HCT116 (cell line): Measurements from ENCODE around the gene CFAP99. TPM values are rescaled to one million over a fixed set of nuclear protein-coding genes. Genes with fewer than 3 reads are reported as not detected.
A peak's percentile ranks its signal among the peaks of the same experiment; 100 is the strongest.

ENCODE experiments used
- ATAC-seq: fragments of 200-7000 bp; cut with Tn5 transposase; 2 replicates; pipeline ENCODE4 v1.9.1; 2020; ENCODE audit warnings: mild to moderate bottlenecking, moderate library complexity
- BruUV-seq: library from RNA; stranded (reverse); fragments of 400-500 nt; replicated peaks from 2 replicates; lab custom pipeline; 2021; lab: Mats Ljungman, UMichigan
- CTCF ChIA-PET: fragments of 300-600 bp; sonication (Branson Sonifier 250); formaldehyde crosslinking; loops from one replicate; lab custom pipeline; 2021; ENCODE audit warnings: antibody characterized with exemption; lab: Charles Lee
- POLR2A ChIA-PET: fragments of 300-600, 350-600 bp; sonication (Branson Sonifier 250); formaldehyde crosslinking; loops from one replicate; lab custom pipeline; 2021; ENCODE audit warnings: antibody characterized with exemption; lab: Charles Lee
- RAD21 ChIA-PET, 2 experiments: fragments of 300-600 bp; sonication (Branson Sonifier 250); formaldehyde crosslinking; loops; one replicate each; lab custom pipeline; 2023; ENCODE audit warnings: low total read pairs in 2 of 2; ENCODE audit not compliant: uncharacterized antibody in 2 of 2, unreplicated experiment in 2 of 2, low non-redundant PET in 1 of 2; lab: Charles Lee
- DNase-seq: peaks from one replicate; pipeline ENCODE4 v3.0.0-alpha.2; 2010; ENCODE audit warnings: low read depth, low spot score
- H2AFZ ChIP-seq: fragments of 200-600 bp; shearing (Covaris generic), sonication (generic); 2 replicates; pipeline ENCODE4 v1.6.1; 2017; ENCODE audit warnings: low read depth, mixed run types, mixed read lengths, antibody characterized with exemption, low read length; ENCODE audit not compliant: poor library complexity, severe bottlenecking
- H3K27ac ChIP-seq: 2 replicates; pipeline ENCODE4 v1.5.1; 2012; ENCODE audit warnings: low read depth, low read length
- H3K27me3 ChIP-seq: fragments of 200-600 bp; sonication (generic); 2 replicates; pipeline ENCODE4 v1.6.1; 2016; ENCODE audit warnings: mixed run types, low read length, mixed read lengths; ENCODE audit not compliant: insufficient read depth
- H3K36me3 ChIP-seq, 2 experiments: fragments of 200-500 bp in 1 of 2; fragments of 200-600 bp in 1 of 2; sonication (Bioruptor generic) in 1 of 2; sonication (generic) in 1 of 2; 2 replicates each; pipeline versions ENCODE4 v1.5.1 to v1.6.1; 2014 to 2016; ENCODE audit warnings: low read length in 2 of 2, inconsistent platforms in 1 of 2, mixed read lengths in 1 of 2, mixed run types in 1 of 2; ENCODE audit not compliant: insufficient read depth in 2 of 2, control insufficient read depth in 1 of 2
- H3K4me1 ChIP-seq, 2 experiments: fragments of 200-600 bp in 1 of 2; sonication (generic) in 1 of 2; 2 replicates each; pipeline versions ENCODE4 v1.5.1 to v1.6.1; 2012 to 2017; ENCODE audit warnings: low read length in 2 of 2, inconsistent platforms in 1 of 2, mild to moderate bottlenecking in 1 of 2, mixed read lengths in 1 of 2, mixed run types in 1 of 2, moderate library complexity in 1 of 2; ENCODE audit not compliant: insufficient read depth in 2 of 2, control insufficient read depth in 1 of 2
- H3K4me2 ChIP-seq: fragments of 200-600 bp; sonication (generic); 2 replicates; pipeline ENCODE4 v1.6.1; 2017; ENCODE audit warnings: mixed run types, low read length, mixed read lengths
- H3K4me3 ChIP-seq, 2 experiments: fragments of 200-600 bp in 1 of 2; sonication (generic) in 1 of 2; replicated peaks in 1 of 2; 2 replicates each; pipeline ENCODE4 v1.5.1; 2011 to 2016; ENCODE audit warnings: low read length in 2 of 2, control low read depth in 1 of 2, low read depth in 1 of 2, mild to moderate bottlenecking in 1 of 2, mixed read lengths in 1 of 2, mixed run types in 1 of 2
- H3K79me2 ChIP-seq: fragments of 200-600 bp; sonication (generic); 2 replicates; pipeline ENCODE4 v1.6.1; 2017; ENCODE audit warnings: mild to moderate bottlenecking, mixed run types, low read length, moderate library complexity, mixed read lengths; ENCODE audit not compliant: insufficient read depth
- H3K9ac ChIP-seq: fragments of 200-600 bp; sonication (generic); 2 replicates; pipeline ENCODE4 v1.6.1; 2016; ENCODE audit warnings: low read length, mixed read lengths
- H3K9me2 ChIP-seq: fragments of 200-600 bp; sonication (generic), shearing (Covaris generic); 2 replicates; pipeline ENCODE4 v1.6.1; 2017; ENCODE audit warnings: mixed run types, mild to moderate bottlenecking, moderate library complexity; ENCODE audit not compliant: insufficient read depth
- H3K9me3 ChIP-seq, 2 experiments: fragments of 200-500 bp in 1 of 2; fragments of 200-600 bp in 1 of 2; sonication (Bioruptor generic) in 1 of 2; sonication (generic) in 1 of 2; 2 replicates each; pipeline ENCODE4 v1.6.1; 2014 to 2017; ENCODE audit warnings: low read length in 2 of 2, mixed read lengths in 2 of 2, inconsistent platforms in 1 of 2, low read depth in 1 of 2, mild to moderate bottlenecking in 1 of 2, mixed run types in 1 of 2, moderate library complexity in 1 of 2; ENCODE audit not compliant: control insufficient read depth in 1 of 2, insufficient read depth in 1 of 2
- H4K20me1 ChIP-seq: fragments of 200-600 bp; sonication (generic), shearing (Covaris generic); 2 replicates; pipeline ENCODE4 v1.6.1; 2017; ENCODE audit warnings: mixed run types, mild to moderate bottlenecking, moderate library complexity; ENCODE audit not compliant: insufficient read depth
- CBX3 ChIP-seq: IDR thresholded peaks from 2 replicates; pipeline ENCODE4 v1.6.1; 2012; ENCODE audit warnings: low read depth
- ELF1 ChIP-seq: IDR thresholded peaks from 2 replicates; pipeline ENCODE4 v1.6.1; 2012; ENCODE audit warnings: low read depth, borderline replicate concordance
- FOSL1 ChIP-seq: IDR thresholded peaks from 2 replicates; pipeline ENCODE4 v1.6.1; 2012; ENCODE audit warnings: low read depth
- POLR2A ChIP-seq: IDR thresholded peaks from 2 replicates; pipeline ENCODE4 v1.7.0; 2011; ENCODE audit warnings: borderline replicate concordance; ENCODE audit not compliant: insufficient read depth, insufficient read length; ENCODE audit errors: extremely low read depth
- POLR2AphosphoS5 ChIP-seq: IDR thresholded peaks from 2 replicates; pipeline ENCODE4 v1.6.1; 2011; ENCODE audit warnings: mild to moderate bottlenecking, low read depth, low read length, moderate library complexity
- SRF ChIP-seq: IDR thresholded peaks from 2 replicates; pipeline ENCODE4 v1.6.1; 2012; ENCODE audit warnings: low read depth
- YY1 ChIP-seq: IDR thresholded peaks from 2 replicates; pipeline ENCODE4 v1.6.1; 2011; ENCODE audit warnings: low read length, low read depth, moderate library complexity, mild to moderate bottlenecking; ENCODE audit not compliant: insufficient replicate concordance; ENCODE audit errors: extremely low read depth
- intact Hi-C: fragments of 100-400 bp; cut with micrococcal nuclease; formaldehyde crosslinking; loops from 2 replicates; pipeline ENCODE4 v1.10.0; 2022
- total RNA-seq: library from RNA; stranded (reverse); gene quantifications from one replicate; pipeline ENCODE4 v1.2.1, GENCODE V29; 2021; ENCODE audit not compliant: unreplicated experiment
- TF ChIP-seq, protein P1 (sequence below): IDR thresholded peaks from 2 replicates; pipeline ENCODE4 v1.6.1; 2012
- TF ChIP-seq, protein P2 (sequence below), 3 experiments: fragments of 200-600 bp in 1 of 3; sonication (generic) in 1 of 3; IDR thresholded peaks in 2 of 3; conservative IDR thresholded peaks in 1 of 3; 2 replicates each; pipeline ENCODE4 v1.5.1; 2012 to 2017; ENCODE audit warnings: low read depth in 2 of 3, low read length in 2 of 3, antibody characterized with exemption in 1 of 3, borderline replicate concordance in 1 of 3, control low read depth in 1 of 3, mild to moderate bottlenecking in 1 of 3, mixed read lengths in 1 of 3, mixed run types in 1 of 3, moderate library complexity in 1 of 3; ENCODE audit not compliant: insufficient read depth in 1 of 3
- TF ChIP-seq, protein P3 (sequence below): IDR thresholded peaks from 2 replicates; pipeline ENCODE4 v1.6.1; 2012; ENCODE audit warnings: low read depth

The CFAP99 gene
- total RNA-seq, 1 experiment from 2014 or later: 0.42 TPM

DNA sequence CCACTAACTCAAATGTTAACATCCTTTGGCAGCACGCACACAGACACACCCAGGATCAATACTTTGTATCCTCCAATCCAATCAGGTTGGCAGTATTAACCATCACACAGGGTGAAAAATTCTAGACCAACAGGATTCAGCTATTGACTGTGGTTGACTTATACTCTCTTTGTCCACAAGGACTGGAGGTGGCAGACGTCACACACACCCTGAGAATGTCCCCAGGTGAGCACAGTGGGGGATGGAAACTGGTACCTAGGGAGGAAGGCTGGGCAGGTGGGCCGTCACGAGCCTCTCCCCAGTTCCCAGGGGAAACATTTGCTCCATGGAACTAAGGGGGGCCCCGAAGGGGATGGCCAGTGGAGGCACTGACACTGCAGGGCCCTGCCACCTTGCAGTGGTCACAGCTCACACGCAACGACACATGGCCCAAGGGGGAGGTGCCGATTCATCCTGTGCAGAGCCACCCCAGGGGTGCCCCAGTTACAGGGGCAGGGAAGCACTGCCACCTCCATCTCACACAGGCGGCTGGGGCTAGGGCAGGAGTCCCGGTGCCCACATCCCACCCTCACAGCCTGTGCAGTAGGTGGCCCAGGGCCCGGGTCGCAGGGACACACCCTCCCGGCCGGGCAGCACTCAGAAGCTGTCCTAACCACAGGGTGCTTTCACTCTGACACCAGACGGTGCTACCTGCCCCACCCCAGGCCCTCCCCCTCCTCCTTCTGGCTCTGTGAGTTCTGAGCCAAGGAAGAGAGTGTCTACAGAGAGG lies 17.7 kb upstream of the CFAP99 start:
- H3K9ac ChIP-seq: no peak overlapping the region
- DNase-seq (no peak), ATAC-seq (0 out of 2 replicates have a peak, but pooled peaks have one; percentile 37)
- BruUV-seq: no TSS peak
- no peak for TF ChIP-seq YY1
- no peak for TF ChIP-seq ELF1
- no peak for TF ChIP-seq SRF
- TF ChIP-seq, protein P1, sequence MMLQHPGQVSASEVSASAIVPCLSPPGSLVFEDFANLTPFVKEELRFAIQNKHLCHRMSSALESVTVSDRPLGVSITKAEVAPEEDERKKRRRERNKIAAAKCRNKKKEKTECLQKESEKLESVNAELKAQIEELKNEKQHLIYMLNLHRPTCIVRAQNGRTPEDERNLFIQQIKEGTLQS: no peak
- TF ChIP-seq POLR2AphosphoS5: no peak
- no peak for TF ChIP-seq CBX3
- H3K27me3 ChIP-seq: no peaks in the 10 kb centered on the region
- no peaks in the 10 kb centered on the region for H3K9me2 ChIP-seq
- peaks cover 17% of the 10 kb centered on the region; the same call in 1 of the 2 replicates for H3K79me2 ChIP-seq
- RAD21 ChIA-PET: no interaction called here
- peaks cover 33 to 41% of the 10 kb centered on the region in 2 experiments for H3K4me1 ChIP-seq
- no peaks in the 10 kb centered on the region for H3K9me3 ChIP-seq
- H2AFZ ChIP-seq: no peak overlapping the region
- CTCF ChIA-PET: no interaction called here
- POLR2A ChIA-PET: no interaction called here
- H4K20me1 ChIP-seq: no peaks in the 10 kb centered on the region
- intact Hi-C loops: no loop called here
- peak overlapping the region; percentile 51; the same call in 1 of the 2 replicates for H3K4me2 ChIP-seq
- H3K36me3 ChIP-seq: no peaks in the 10 kb centered on the region
- H3K4me3 ChIP-seq: no peak overlapping the region
- no peak overlapping the region for H3K27ac ChIP-seq

DNA sequence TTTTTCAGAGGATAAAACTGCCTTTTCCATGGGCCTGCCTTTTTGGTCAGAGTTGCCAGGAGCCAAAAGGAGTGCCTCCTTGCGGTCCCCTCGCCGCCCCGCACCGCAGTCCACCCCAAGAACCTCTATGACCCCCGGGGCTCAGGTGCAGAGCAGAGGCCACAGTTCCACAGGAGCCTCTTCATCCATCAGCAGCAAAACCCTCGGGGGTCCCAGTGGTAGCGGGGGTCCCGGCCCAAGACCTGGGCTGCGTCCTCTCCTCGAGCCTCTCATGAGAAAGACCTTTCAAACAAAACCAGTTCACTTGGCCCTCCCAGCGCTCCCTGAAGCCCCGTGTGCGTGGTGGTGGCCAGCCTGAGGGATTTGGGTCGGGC lies 17.2 kb upstream of the CFAP99 start:
- ChIA-PET RAD21 (no interaction called here), CTCF (interaction anchor here (1.3 kb wide), 1 partner anchor 12 kb away, joined by 4 read pairs; no protein-coding TSS in a partner anchor), POLR2A (no interaction called here)
- TF ChIP-seq, protein P2, sequence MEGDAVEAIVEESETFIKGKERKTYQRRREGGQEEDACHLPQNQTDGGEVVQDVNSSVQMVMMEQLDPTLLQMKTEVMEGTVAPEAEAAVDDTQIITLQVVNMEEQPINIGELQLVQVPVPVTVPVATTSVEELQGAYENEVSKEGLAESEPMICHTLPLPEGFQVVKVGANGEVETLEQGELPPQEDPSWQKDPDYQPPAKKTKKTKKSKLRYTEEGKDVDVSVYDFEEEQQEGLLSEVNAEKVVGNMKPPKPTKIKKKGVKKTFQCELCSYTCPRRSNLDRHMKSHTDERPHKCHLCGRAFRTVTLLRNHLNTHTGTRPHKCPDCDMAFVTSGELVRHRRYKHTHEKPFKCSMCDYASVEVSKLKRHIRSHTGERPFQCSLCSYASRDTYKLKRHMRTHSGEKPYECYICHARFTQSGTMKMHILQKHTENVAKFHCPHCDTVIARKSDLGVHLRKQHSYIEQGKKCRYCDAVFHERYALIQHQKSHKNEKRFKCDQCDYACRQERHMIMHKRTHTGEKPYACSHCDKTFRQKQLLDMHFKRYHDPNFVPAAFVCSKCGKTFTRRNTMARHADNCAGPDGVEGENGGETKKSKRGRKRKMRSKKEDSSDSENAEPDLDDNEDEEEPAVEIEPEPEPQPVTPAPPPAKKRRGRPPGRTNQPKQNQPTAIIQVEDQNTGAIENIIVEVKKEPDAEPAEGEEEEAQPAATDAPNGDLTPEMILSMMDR (IDR thresholded peaks at IDR 0.05 in 2 of 3, conservative IDR thresholded peaks at IDR 0.05 in 1 of 3; ENCODE audit: borderline replicate concordance in 1 of 3, insufficient read depth in 1 of 3, low read depth in 2 of 3, low read length in 2 of 3): no peak
- TF ChIP-seq YY1 (no peak), FOSL1 (no peak), POLR2A (no peak)
- TF ChIP-seq, protein P3, sequence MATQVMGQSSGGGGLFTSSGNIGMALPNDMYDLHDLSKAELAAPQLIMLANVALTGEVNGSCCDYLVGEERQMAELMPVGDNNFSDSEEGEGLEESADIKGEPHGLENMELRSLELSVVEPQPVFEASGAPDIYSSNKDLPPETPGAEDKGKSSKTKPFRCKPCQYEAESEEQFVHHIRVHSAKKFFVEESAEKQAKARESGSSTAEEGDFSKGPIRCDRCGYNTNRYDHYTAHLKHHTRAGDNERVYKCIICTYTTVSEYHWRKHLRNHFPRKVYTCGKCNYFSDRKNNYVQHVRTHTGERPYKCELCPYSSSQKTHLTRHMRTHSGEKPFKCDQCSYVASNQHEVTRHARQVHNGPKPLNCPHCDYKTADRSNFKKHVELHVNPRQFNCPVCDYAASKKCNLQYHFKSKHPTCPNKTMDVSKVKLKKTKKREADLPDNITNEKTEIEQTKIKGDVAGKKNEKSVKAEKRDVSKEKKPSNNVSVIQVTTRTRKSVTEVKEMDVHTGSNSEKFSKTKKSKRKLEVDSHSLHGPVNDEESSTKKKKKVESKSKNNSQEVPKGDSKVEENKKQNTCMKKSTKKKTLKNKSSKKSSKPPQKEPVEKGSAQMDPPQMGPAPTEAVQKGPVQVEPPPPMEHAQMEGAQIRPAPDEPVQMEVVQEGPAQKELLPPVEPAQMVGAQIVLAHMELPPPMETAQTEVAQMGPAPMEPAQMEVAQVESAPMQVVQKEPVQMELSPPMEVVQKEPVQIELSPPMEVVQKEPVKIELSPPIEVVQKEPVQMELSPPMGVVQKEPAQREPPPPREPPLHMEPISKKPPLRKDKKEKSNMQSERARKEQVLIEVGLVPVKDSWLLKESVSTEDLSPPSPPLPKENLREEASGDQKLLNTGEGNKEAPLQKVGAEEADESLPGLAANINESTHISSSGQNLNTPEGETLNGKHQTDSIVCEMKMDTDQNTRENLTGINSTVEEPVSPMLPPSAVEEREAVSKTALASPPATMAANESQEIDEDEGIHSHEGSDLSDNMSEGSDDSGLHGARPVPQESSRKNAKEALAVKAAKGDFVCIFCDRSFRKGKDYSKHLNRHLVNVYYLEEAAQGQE: no peak
- peaks cover 33 to 41% of the 10 kb centered on the region in 2 experiments for H3K4me1 ChIP-seq
- no peaks in the 10 kb centered on the region for H3K9me3 ChIP-seq
- H4K20me1 ChIP-seq: no peaks in the 10 kb centered on the region
- no peaks in the 10 kb centered on the region for H3K27me3 ChIP-seq
- H3K9ac ChIP-seq: no peak overlapping the region
- no peak overlapping the region for H3K4me3 ChIP-seq
- ATAC-seq (no peak), DNase-seq (no peak)
- peak overlapping the region; percentile 51 for H3K4me2 ChIP-seq
- H3K36me3 ChIP-seq: no peaks in the 10 kb centered on the region
- H3K9me2 ChIP-seq: no peaks in the 10 kb centered on the region
- no TSS peak for BruUV-seq
- H3K27ac ChIP-seq: no peak overlapping the region
- intact Hi-C loops: no loop called here
- no peak overlapping the region for H2AFZ ChIP-seq
- H3K79me2 ChIP-seq: peaks cover 17% of the 10 kb centered on the region; the same call in 1 of the 2 replicates
